HepG2 (cell line): ENCODE measurements around the gene SGMS1. TPM values are rescaled to one million over a fixed set of nuclear protein-coding genes. Genes with fewer than 3 reads are reported as not detected.

Experiments used
- ATAC-seq: fragments of 200-7000 bp; cut with Tn5 transposase; 3 replicates; pipeline ENCODE4 v1.9.1; 2020; ENCODE audit warnings: mild to moderate bottlenecking, moderate library complexity
- BruUV-seq: library from RNA; stranded (reverse); fragments of 400-500 nt; replicated peaks from 2 replicates; lab custom pipeline; 2021; lab: Mats Ljungman, UMichigan
- CTCF ChIA-PET: fragments of 300-600 bp; formaldehyde crosslinking; extraction: SDS; loops from one replicate; lab custom pipeline; 2021; ENCODE audit warnings: low total read pairs, inconsistent platforms, low intra/inter-chr PET ratio; lab: Yijun Ruan, JAX
- POLR2A ChIA-PET: fragments of 350-600 bp; sonication (Branson Sonifier 250); formaldehyde crosslinking; loops from one replicate; lab custom pipeline; 2020; ENCODE audit warnings: antibody characterized with exemption, inconsistent platforms; lab: Yijun Ruan, JAX
- DNase-seq: peaks from one replicate; pipeline ENCODE4 v3.0.0-alpha.2; 2015; ENCODE audit warnings: low spot score
- FAIRE-seq: peaks from 3 replicates; lab custom pipeline; 2011; peaks lifted over from hg19 to GRCh38; lab: Jason Lieb, UNC
- H2AFZ ChIP-seq: one replicate; pipeline ENCODE4 v1.6.1; 2011; ENCODE audit warnings: low read length, inconsistent platforms
- H3K27ac ChIP-seq: fragments of 300-600 bp; 3 replicates; pipeline ENCODE4 v1.8.0; 2011; ENCODE audit warnings: mixed run types, mild to moderate bottlenecking, mixed read lengths, low read length, inconsistent platforms; ENCODE audit not compliant: insufficient read depth; ENCODE audit errors: extremely low read length
- H3K27me3 ChIP-seq, 2 experiments: fragments of 200-600 bp in 1 of 2; 2 replicates in 1 of 2; 3 replicates in 1 of 2; pipeline versions ENCODE4 v1.6.0 to v1.8.0; 2011; ENCODE audit warnings: low read length in 2 of 2, mild to moderate bottlenecking in 2 of 2, moderate library complexity in 2 of 2, inconsistent platforms in 1 of 2; ENCODE audit not compliant: insufficient read depth in 2 of 2, control insufficient read depth in 1 of 2
- H3K36me3 ChIP-seq, 2 experiments: fragments of 200-600 bp in 1 of 2; replicated peaks in 1 of 2; 2 replicates in 1 of 2; 3 replicates in 1 of 2; pipeline versions ENCODE4 v1.5.1 to v1.8.0; 2011; ENCODE audit warnings: low read length in 2 of 2, inconsistent platforms in 1 of 2; ENCODE audit not compliant: insufficient read depth in 2 of 2, control insufficient read depth in 1 of 2
- H3K4me1 ChIP-seq: 2 replicates; pipeline ENCODE4 v1.5.1; 2012; ENCODE audit warnings: low read length, inconsistent platforms; ENCODE audit not compliant: insufficient read depth
- H3K4me2 ChIP-seq: 2 replicates; pipeline ENCODE4 v1.6.0; 2011; ENCODE audit warnings: low read depth, low read length, inconsistent platforms
- H3K4me3 ChIP-seq, 3 experiments: fragments of 200-600 bp in 1 of 3; sonication (generic), shearing (Covaris generic) in 1 of 3; replicated peaks in 1 of 3; 2 replicates each; pipeline ENCODE4 v1.5.1; 2011 to 2016; ENCODE audit warnings: low read length in 3 of 3, inconsistent platforms in 2 of 3, low read depth in 2 of 3, mild to moderate bottlenecking in 2 of 3, control low read depth in 1 of 3, mixed read lengths in 1 of 3; ENCODE audit not compliant: insufficient read depth in 1 of 3
- H3K79me2 ChIP-seq: one replicate; pipeline ENCODE4 v1.6.1; 2011; ENCODE audit warnings: low read length, inconsistent platforms; ENCODE audit not compliant: insufficient read depth
- H3K9ac ChIP-seq: 2 replicates; pipeline ENCODE4 v1.6.0; 2011; ENCODE audit warnings: mild to moderate bottlenecking, low read depth, low read length, inconsistent platforms; ENCODE audit not compliant: insufficient read depth
- H3K9me3 ChIP-seq: 2 replicates; pipeline ENCODE4 v1.5.1; 2012; ENCODE audit warnings: mild to moderate bottlenecking, low read length
- H4K20me1 ChIP-seq: 2 replicates; pipeline ENCODE4 v1.6.0; 2011; ENCODE audit warnings: inconsistent platforms, mild to moderate bottlenecking, low read length, moderate library complexity; ENCODE audit not compliant: insufficient read depth
- EHMT2 ChIP-seq: fragments of 200-600 bp; sonication (generic); IDR thresholded peaks from 2 replicates; pipeline ENCODE4 v1.7.0; 2017; ENCODE audit warnings: antibody characterized with exemption, low read depth, low read length, borderline replicate concordance
- HNRNPK ChIP-seq: fragments of 200-400 bp; formaldehyde crosslinking; IDR thresholded peaks from 2 replicates; pipeline ENCODE4 v1.6.1; 2018; ENCODE audit warnings: low read length, low read depth, moderate library complexity, mild to moderate bottlenecking; ENCODE audit not compliant: poor library complexity, severe bottlenecking
- IKZF4 ChIP-seq: sonication (generic); formaldehyde crosslinking; IDR thresholded peaks from 2 replicates; pipeline ENCODE4 v1.5.1; 2020; ENCODE audit warnings: borderline replicate concordance, mild to moderate bottlenecking, low read depth, missing genetic modification reagents; ENCODE audit errors: not compliant biosample characterization
- JARID2 ChIP-seq: sonication (generic); formaldehyde crosslinking; IDR thresholded peaks from 2 replicates; pipeline ENCODE4 v1.8.1; 2023; ENCODE audit warnings: missing genetic modification reagents, inconsistent platforms; ENCODE audit not compliant: insufficient replicate concordance
- KDM2A ChIP-seq: sonication (generic); formaldehyde crosslinking; IDR thresholded peaks from 2 replicates; pipeline ENCODE4 v1.4.0; 2020; ENCODE audit warnings: low read depth, missing genetic modification reagents, borderline replicate concordance
- MZF1 ChIP-seq: sonication (generic); formaldehyde crosslinking; IDR thresholded peaks from 2 replicates; pipeline ENCODE4 v1.8.1; 2023; ENCODE audit warnings: mild to moderate bottlenecking, missing genetic modification reagents, borderline replicate concordance
- NFKBIZ ChIP-seq: IDR thresholded peaks from 2 replicates; pipeline ENCODE4 v1.6.1; 2018; ENCODE audit warnings: missing genetic modification reagents, missing compliant biosample characterization
- POLR2AphosphoS5 ChIP-seq: IDR thresholded peaks from 2 replicates; pipeline ENCODE4 v1.6.1; 2012; ENCODE audit warnings: low read depth, low read length
- PRMT3 ChIP-seq: sonication (generic); formaldehyde crosslinking; IDR thresholded peaks from 2 replicates; pipeline ENCODE4 v1.8.1; 2022; ENCODE audit warnings: low read depth, mild to moderate bottlenecking, moderate library complexity, missing genetic modification reagents, borderline replicate concordance
- SRSF1 ChIP-seq: fragments of 200-400 bp; formaldehyde crosslinking; optimal IDR thresholded peaks from 2 replicates; pipeline ENCODE3; 2017; ENCODE audit warnings: mild to moderate bottlenecking, low read depth, low read length, moderate library complexity
- ZNF367 ChIP-seq: sonication (generic); formaldehyde crosslinking; IDR thresholded peaks from 2 replicates; pipeline ENCODE4 v1.4.0; 2020; ENCODE audit warnings: missing genetic modification reagents, borderline replicate concordance
- ZNF446 ChIP-seq: sonication (generic); formaldehyde crosslinking; IDR thresholded peaks from 2 replicates; pipeline ENCODE4 v1.5.0; 2020; ENCODE audit warnings: mild to moderate bottlenecking, missing genetic modification reagents
- ZNF790 ChIP-seq: sonication (generic); formaldehyde crosslinking; IDR thresholded peaks from 2 replicates; pipeline ENCODE4 v1.8.0; 2022; ENCODE audit warnings: missing genetic modification reagents, mild to moderate bottlenecking, borderline replicate concordance
- WGBS: methylation state at CpG from one replicate; pipeline ENCODE4 v1.1.6; 2017; ENCODE audit warnings: low lambda C conversion rate; 5-methylcytosine and 5-hydroxymethylcytosine counted together
- in situ Hi-C: cut with HindIII; loops from 2 replicates; pipeline ENCODE4 v1.10.0; 2017; ENCODE audit warnings: low pct_unique_long_range_greater_than_20kb; ENCODE audit not compliant: extremely low pct_ligation_motif_present
- intact Hi-C: fragments of 100-400 bp; cut with micrococcal nuclease; formaldehyde crosslinking; loops from one replicate; pipeline ENCODE4 v1.10.0; 2022; ENCODE audit not compliant: unreplicated experiment
- polyA plus RNA-seq, 8 experiments: library from polyadenylated mRNA; depleted of rRNA in 3 of 8; stranded (reverse) in 7 of 8; unstranded in 1 of 8; fragments of >200 nt; fragmentation: Illumina TruSeq in 4 of 8; extraction: Trizol in 4 of 8; gene quantifications; 2 replicates each; pipeline versions ENCODE4 v1.2.1 to v1.2.3, GENCODE V29; 2011 to 2016; ENCODE audit warnings: low read depth in 4 of 8, missing spikeins in 1 of 8, mixed read lengths in 1 of 8; ENCODE audit not compliant: insufficient read depth in 1 of 8
- total RNA-seq, 5 experiments: library from RNA; depleted of rRNA; stranded (reverse); fragments of >200 nt; fragmentation: Illumina TruSeq; extraction: Trizol; gene quantifications; 2 replicates each; pipeline ENCODE4 v1.2.3, GENCODE V29; 2016; ENCODE audit warnings: low read depth in 1 of 5
- TF ChIP-seq, protein P1 (sequence below): sonication (generic); formaldehyde crosslinking; IDR thresholded peaks from 2 replicates; pipeline ENCODE4 v1.5.1; 2020; ENCODE audit warnings: mild to moderate bottlenecking, missing genetic modification reagents
- TF ChIP-seq, protein P2 (sequence below): sonication (generic); formaldehyde crosslinking; IDR thresholded peaks from 2 replicates; pipeline ENCODE4 v1.4.0; 2020; ENCODE audit warnings: mild to moderate bottlenecking, missing genetic modification reagents, borderline replicate concordance
- TF ChIP-seq, protein P3 (sequence below): sonication (generic); formaldehyde crosslinking; IDR thresholded peaks from 2 replicates; pipeline ENCODE4 v1.4.0; 2020; ENCODE audit warnings: missing genetic modification reagents, borderline replicate concordance

SGMS1 gene
- total and polyA plus RNA-seq, 2 of the 13 experiments (the other 11 are each of a cell fraction or from before 2014, with no cell fraction given): 6.5 to 15.1 TPM

DNA sequence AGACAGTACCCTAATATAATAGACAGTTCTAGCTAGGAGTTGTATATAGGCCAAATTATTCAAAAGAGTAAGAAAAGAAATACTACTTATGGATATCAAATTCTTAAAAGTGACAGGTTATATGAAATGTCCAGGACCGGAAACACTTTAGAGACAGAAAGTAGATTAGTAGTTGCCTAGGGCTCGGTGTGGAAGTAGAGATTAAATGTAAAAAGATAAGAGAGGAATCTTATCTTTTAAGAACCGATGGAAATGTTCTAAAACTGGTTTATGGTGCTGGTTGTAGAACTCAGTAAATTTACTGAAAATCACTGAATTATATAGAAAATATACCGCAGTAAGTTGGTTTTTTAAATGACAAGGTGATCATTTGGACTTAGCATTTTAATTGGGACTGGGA is 224.9 kb downstream of the SGMS1 start (continued):
- TF ChIP-seq, protein P1, sequence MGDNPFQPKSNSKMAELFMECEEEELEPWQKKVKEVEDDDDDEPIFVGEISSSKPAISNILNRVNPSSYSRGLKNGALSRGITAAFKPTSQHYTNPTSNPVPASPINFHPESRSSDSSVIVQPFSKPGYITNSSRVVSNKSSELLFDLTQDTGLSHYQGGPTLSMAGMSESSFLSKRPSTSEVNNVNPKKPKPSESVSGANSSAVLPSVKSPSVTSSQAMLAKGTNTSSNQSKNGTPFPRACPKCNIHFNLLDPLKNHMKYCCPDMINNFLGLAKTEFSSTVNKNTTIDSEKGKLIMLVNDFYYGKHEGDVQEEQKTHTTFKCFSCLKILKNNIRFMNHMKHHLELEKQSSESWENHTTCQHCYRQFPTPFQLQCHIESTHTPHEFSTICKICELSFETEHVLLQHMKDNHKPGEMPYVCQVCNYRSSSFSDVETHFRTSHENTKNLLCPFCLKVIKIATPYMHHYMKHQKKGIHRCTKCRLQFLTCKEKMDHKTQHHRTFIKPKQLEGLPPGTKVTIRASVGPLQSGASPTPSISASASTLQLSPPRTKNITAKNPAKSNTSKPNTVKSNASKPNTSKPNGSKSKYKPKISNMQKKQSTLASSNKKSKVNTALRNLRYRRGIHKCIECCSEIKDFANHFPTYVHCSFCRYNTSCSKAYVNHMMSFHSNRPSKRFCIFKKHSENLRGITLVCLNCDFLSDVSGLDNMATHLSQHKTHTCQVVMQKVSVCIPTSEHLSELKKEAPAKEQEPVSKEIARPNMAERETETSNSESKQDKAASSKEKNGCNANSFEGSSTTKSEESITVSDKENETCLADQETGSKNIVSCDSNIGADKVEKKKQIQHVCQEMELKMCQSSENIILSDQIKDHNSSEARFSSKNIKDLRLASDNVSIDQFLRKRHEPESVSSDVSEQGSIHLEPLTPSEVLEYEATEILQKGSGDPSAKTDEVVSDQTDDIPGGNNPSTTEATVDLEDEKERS: no peak
- TF ChIP-seq ZNF446 (CRISPR knock-in tag) (no peak), JARID2 (CRISPR knock-in tag) (no peak), HNRNPK (no peak), KDM2A (CRISPR knock-in tag) (no peak)
- TF ChIP-seq, protein P2, sequence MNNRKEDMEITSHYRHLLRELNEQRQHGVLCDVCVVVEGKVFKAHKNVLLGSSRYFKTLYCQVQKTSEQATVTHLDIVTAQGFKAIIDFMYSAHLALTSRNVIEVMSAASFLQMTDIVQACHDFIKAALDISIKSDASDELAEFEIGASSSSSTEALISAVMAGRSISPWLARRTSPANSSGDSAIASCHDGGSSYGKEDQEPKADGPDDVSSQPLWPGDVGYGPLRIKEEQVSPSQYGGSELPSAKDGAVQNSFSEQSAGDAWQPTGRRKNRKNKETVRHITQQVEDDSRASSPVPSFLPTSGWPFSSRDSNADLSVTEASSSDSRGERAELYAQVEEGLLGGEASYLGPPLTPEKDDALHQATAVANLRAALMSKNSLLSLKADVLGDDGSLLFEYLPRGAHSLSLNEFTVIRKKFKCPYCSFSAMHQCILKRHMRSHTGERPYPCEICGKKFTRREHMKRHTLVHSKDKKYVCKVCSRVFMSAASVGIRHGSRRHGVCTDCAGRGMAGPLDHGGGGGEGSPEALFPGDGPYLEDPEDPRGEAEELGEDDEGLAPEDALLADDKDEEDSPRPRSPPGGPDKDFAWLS (CRISPR knock-in tag): no peak

DNA sequence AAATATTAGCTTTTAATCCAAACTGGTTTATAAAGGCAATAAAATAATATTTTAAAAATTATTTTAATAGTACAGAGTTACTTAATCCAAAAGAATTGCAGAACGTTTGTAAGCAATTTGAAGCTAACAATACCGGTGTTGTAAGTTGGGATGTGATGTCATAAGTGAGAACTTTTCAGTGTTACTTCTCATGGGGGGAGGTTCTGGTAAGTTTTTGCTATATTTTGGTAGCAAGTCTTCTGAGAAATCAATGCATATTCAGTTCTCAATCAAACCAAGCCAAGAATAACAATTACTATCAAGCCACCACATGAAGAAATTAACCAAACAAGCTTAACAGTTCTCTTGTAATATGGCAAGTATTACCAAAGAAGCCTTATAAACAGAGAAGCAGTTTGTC is 225.4 kb downstream of the SGMS1 start:
- ChIA-PET CTCF (no interaction called here), POLR2A (no interaction called here)
- H3K9me3 ChIP-seq: no peaks in the 10 kb centered on the region
- no peak overlapping the region for H3K9ac ChIP-seq
- in situ Hi-C loops: no loop called here
- H3K27ac ChIP-seq: no peak overlapping the region
- no peaks in the 10 kb centered on the region for H3K36me3 ChIP-seq
- 95% methylated on average over 2 of the region's 2 CpGs for WGBS
- FAIRE-seq: no peak
- peaks cover 50% of the 10 kb centered on the region for H3K4me1 ChIP-seq
- H4K20me1 ChIP-seq: no peaks in the 10 kb centered on the region
- DNase-seq: no peak
- H3K27me3 ChIP-seq: no peaks in the 10 kb centered on the region
- H3K4me2 ChIP-seq: no peak overlapping the region
- ATAC-seq: no peak
- no TSS peak for BruUV-seq
- H3K79me2 ChIP-seq: no peaks in the 10 kb centered on the region
- no peak overlapping the region for H2AFZ ChIP-seq
- intact Hi-C loops: no loop called here
- no peak overlapping the region for H3K4me3 ChIP-seq
- TF ChIP-seq NFKBIZ (no peak), EHMT2 (no peak), POLR2AphosphoS5 (no peak), SRSF1 (no peak), ZNF367 (no peak), MZF1 (CRISPR knock-in tag) (no peak), IKZF4 (CRISPR knock-in tag) (no peak), PRMT3 (CRISPR knock-in tag) (no peak), ZNF790 (CRISPR knock-in tag) (no peak)
- TF ChIP-seq, protein P3, sequence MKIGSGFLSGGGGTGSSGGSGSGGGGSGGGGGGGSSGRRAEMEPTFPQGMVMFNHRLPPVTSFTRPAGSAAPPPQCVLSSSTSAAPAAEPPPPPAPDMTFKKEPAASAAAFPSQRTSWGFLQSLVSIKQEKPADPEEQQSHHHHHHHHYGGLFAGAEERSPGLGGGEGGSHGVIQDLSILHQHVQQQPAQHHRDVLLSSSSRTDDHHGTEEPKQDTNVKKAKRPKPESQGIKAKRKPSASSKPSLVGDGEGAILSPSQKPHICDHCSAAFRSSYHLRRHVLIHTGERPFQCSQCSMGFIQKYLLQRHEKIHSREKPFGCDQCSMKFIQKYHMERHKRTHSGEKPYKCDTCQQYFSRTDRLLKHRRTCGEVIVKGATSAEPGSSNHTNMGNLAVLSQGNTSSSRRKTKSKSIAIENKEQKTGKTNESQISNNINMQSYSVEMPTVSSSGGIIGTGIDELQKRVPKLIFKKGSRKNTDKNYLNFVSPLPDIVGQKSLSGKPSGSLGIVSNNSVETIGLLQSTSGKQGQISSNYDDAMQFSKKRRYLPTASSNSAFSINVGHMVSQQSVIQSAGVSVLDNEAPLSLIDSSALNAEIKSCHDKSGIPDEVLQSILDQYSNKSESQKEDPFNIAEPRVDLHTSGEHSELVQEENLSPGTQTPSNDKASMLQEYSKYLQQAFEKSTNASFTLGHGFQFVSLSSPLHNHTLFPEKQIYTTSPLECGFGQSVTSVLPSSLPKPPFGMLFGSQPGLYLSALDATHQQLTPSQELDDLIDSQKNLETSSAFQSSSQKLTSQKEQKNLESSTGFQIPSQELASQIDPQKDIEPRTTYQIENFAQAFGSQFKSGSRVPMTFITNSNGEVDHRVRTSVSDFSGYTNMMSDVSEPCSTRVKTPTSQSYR (CRISPR knock-in tag): no peak
